Mesenchymal stem cell (in vitro differentiated cells and primary cell): Measurements from ENCODE around the gene ADARB2.

Experiments
- DNase-seq: peaks from one replicate; pipeline ENCODE4 v3.0.0-alpha.2; 2013
- H2AFZ ChIP-seq: one replicate; pipeline ENCODE4 v1.6.1; 2013; ENCODE audit warnings: low read depth, mild to moderate bottlenecking, control low read depth, inconsistent platforms, low read length, moderate library complexity
- H2AK5ac ChIP-seq: 2 replicates; pipeline ENCODE4 v1.6.1; 2013; ENCODE audit warnings: low read length, moderate library complexity, mild to moderate bottlenecking, inconsistent platforms; ENCODE audit not compliant: severe bottlenecking
- H2BK120ac ChIP-seq: one replicate; pipeline ENCODE4 v1.6.1; 2013; ENCODE audit warnings: low read depth, mild to moderate bottlenecking, inconsistent platforms, low read length, moderate library complexity
- H2BK12ac ChIP-seq, 2 experiments: one replicate each; pipeline ENCODE4 v1.6.1; 2013; ENCODE audit warnings: inconsistent platforms in 2 of 2, low read length in 2 of 2, mild to moderate bottlenecking in 2 of 2, moderate library complexity in 2 of 2, control low read depth in 1 of 2
- H2BK15ac ChIP-seq: one replicate; pipeline ENCODE4 v1.6.1; 2013; ENCODE audit warnings: mild to moderate bottlenecking, low read depth, inconsistent platforms; ENCODE audit not compliant: poor library complexity, severe bottlenecking
- H2BK5ac ChIP-seq: 2 replicates; pipeline ENCODE4 v1.6.1; 2013; ENCODE audit warnings: low read depth, mild to moderate bottlenecking, low read length, control low read depth, inconsistent platforms; ENCODE audit not compliant: poor library complexity, severe bottlenecking
- H3K14ac ChIP-seq, 2 experiments: one replicate each; pipeline ENCODE4 v1.6.1; 2013; ENCODE audit warnings: inconsistent platforms in 2 of 2, low read length in 2 of 2, control low read depth in 1 of 2, mild to moderate bottlenecking in 1 of 2, moderate library complexity in 1 of 2
- H3K18ac ChIP-seq, 2 experiments: one replicate each; pipeline ENCODE4 v1.6.1; 2013; ENCODE audit warnings: inconsistent platforms in 2 of 2, low read length in 2 of 2, control low read depth in 1 of 2, low read depth in 1 of 2, mild to moderate bottlenecking in 1 of 2
- H3K23ac ChIP-seq, 2 experiments: one replicate each; pipeline ENCODE4 v1.6.1; 2013; ENCODE audit warnings: inconsistent platforms in 2 of 2, low read length in 2 of 2, mild to moderate bottlenecking in 2 of 2, moderate library complexity in 2 of 2, control low read depth in 1 of 2
- H3K27ac ChIP-seq: 2 replicates; pipeline ENCODE4 v1.5.1; 2013; ENCODE audit warnings: mild to moderate bottlenecking, moderate library complexity, low read length, control low read depth, inconsistent platforms; ENCODE audit not compliant: poor library complexity, severe bottlenecking
- H3K27me3 ChIP-seq, 2 experiments: 2 replicates each; pipeline versions ENCODE4 v1.6.1 to v1.7.0; 2013; ENCODE audit warnings: low read length in 2 of 2, mild to moderate bottlenecking in 2 of 2, moderate library complexity in 2 of 2, control low read depth in 1 of 2, inconsistent platforms in 1 of 2; ENCODE audit not compliant: control insufficient read depth in 1 of 2, insufficient read depth in 1 of 2
- H3K36me3 ChIP-seq, 2 experiments: 2 replicates each; pipeline versions ENCODE4 v1.6.1 to v1.7.0; 2013; ENCODE audit warnings: low read length in 2 of 2, control low read depth in 1 of 2, inconsistent platforms in 1 of 2, low read depth in 1 of 2, mild to moderate bottlenecking in 1 of 2; ENCODE audit not compliant: insufficient read depth in 2 of 2, control insufficient read depth in 1 of 2
- H3K4ac ChIP-seq, 2 experiments: one replicate each; pipeline ENCODE4 v1.6.1; 2013; ENCODE audit warnings: inconsistent platforms in 2 of 2, low read length in 2 of 2, mild to moderate bottlenecking in 2 of 2, moderate library complexity in 2 of 2, control low read depth in 1 of 2, low read depth in 1 of 2
- H3K4me1 ChIP-seq: 2 replicates; pipeline ENCODE4 v1.6.1; 2013; ENCODE audit warnings: low read depth, low read length, control low read depth; ENCODE audit not compliant: control insufficient read depth, insufficient read depth
- H3K4me2 ChIP-seq: 2 replicates; pipeline ENCODE4 v1.6.1; 2013; ENCODE audit warnings: low read length, mild to moderate bottlenecking, inconsistent platforms; ENCODE audit not compliant: poor library complexity, severe bottlenecking
- H3K4me3 ChIP-seq, 2 experiments: 2 replicates each; pipeline versions ENCODE4 v1.5.1 to v1.7.0; 2013; ENCODE audit warnings: low read length in 2 of 2, mild to moderate bottlenecking in 2 of 2, control low read depth in 1 of 2, low read depth in 1 of 2; ENCODE audit not compliant: insufficient read depth in 1 of 2
- H3K79me1 ChIP-seq: replicated peaks from 2 replicates; pipeline ENCODE4 v1.6.1; 2013; ENCODE audit warnings: mild to moderate bottlenecking, control low read depth, low read length, inconsistent platforms; ENCODE audit not compliant: poor library complexity, severe bottlenecking
- H3K9ac ChIP-seq: 2 replicates; pipeline ENCODE4 v1.7.0; 2013; ENCODE audit warnings: mild to moderate bottlenecking, low read length, moderate library complexity
- H3K9me3 ChIP-seq: 2 replicates; pipeline ENCODE4 v1.7.0; 2013; ENCODE audit warnings: mild to moderate bottlenecking, low read length; ENCODE audit not compliant: control insufficient read depth
- H4K8ac ChIP-seq: one replicate; pipeline ENCODE4 v1.6.1; 2013; ENCODE audit warnings: inconsistent platforms, mild to moderate bottlenecking, low read length, moderate library complexity
- H4K91ac ChIP-seq: one replicate; pipeline ENCODE4 v1.6.1; 2013; ENCODE audit warnings: mild to moderate bottlenecking, low read length, inconsistent platforms
- whole genome bisulfite sequencing: methylation state at CpG from one replicate; pipeline ENCODE4 v1.1.7; 2013; ENCODE audit warnings: mixed read lengths; 5-methylcytosine and 5-hydroxymethylcytosine counted together

Gene ADARB2

DNA sequence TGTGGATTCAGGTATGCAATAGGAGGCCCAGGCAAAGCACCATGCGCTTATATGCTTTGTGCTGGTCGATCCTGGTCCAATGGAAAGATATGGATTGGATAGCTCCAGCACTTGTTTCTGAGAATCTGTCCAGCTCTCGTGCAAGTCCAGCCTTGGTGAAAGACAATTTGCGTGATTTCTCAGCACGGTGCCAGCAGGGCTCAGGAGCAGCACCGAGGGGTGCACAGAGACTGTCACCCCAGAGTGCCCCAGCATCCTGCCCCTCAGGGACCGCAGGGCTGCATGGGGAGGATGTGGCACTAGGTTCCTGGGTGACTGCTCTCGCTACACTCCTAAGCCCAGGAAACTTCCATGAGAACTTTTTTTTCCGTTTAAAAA lies 455.9 kb downstream of the ADARB2 start:
- peaks cover 2% of the 10 kb centered on the region for H3K4me1 ChIP-seq
- no peak overlapping the region for H3K27ac ChIP-seq
- no peaks in the 10 kb centered on the region for H3K36me3 ChIP-seq
- no peaks in the 10 kb centered on the region for H3K9me3 ChIP-seq
- no peak overlapping the region for H2BK120ac ChIP-seq
- no peak overlapping the region for H3K4ac ChIP-seq
- H2BK15ac ChIP-seq = no peak overlapping the region
- H3K4me2 ChIP-seq = no peak overlapping the region
- no peak overlapping the region for H3K14ac ChIP-seq
- H4K91ac ChIP-seq = no peak overlapping the region
- no peaks in the 10 kb centered on the region for H3K79me1 ChIP-seq
- no peaks in the 10 kb centered on the region for H3K27me3 ChIP-seq
- H2BK12ac ChIP-seq = no peak overlapping the region
- H3K23ac ChIP-seq = no peak overlapping the region
- no peak overlapping the region for H3K9ac ChIP-seq
- H3K4me3 ChIP-seq = no peak overlapping the region
- no peak overlapping the region for H2AFZ ChIP-seq
- H2BK5ac ChIP-seq = no peak overlapping the region
- DNase-seq = no peak
- no peak overlapping the region for H3K18ac ChIP-seq
- WGBS = 86% methylated on average over 8 of the region's 9 CpGs
- H4K8ac ChIP-seq = no peak overlapping the region
- no peak overlapping the region for H2AK5ac ChIP-seq

DNA sequence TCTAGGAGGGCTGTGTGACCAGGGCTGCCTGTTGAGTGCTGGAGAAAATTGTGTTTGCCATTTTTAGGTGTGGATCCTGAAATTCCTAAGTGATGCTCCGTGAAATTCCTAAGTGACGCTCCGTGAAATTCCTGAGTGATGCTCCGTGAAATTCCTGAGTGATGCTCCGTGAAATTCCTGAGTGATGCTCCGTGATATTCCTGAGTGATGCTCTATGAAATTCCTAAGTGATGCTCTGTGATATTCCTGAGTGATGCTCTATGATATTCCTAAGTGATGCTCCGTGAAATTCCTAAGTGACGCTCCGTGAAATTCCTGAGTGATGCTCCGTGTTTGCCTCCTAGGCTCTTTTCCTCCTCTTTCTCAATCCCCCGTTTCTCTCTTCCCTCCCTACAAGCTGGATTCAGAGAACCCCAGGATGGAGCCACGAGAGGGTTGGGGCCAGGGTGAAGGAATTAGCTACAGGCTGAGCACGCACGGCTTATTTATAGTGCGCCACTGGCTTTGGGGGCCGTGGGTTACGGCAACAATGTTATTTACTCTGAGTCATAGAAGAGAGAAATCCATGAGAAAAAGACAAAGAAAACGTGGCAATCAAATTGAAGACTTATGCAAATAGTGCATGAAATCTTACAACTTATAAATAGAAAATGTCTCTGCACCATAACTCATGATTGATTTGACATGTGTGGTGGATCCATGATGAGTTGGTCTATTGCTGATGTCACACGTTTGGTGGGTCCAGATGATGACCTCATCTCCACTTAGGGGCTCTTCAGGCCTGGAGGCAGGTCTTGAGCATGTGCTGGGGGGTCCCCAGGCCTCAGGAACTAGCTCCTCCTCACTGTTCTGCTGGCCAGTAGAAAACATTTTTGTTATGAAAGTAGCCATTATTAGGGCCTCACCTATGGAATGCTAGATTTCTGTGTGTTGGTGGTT lies 456.6 kb downstream of the ADARB2 start:
- Histone ChIP-seq H3K4me3 (no peak overlapping the region), H3K4ac (no peak overlapping the region), H3K36me3 (no peaks in the 10 kb centered on the region), H3K14ac (no peak overlapping the region), H3K4me2 (no peak overlapping the region), H3K27me3 (no peaks in the 10 kb centered on the region), H2AFZ (no peak overlapping the region), H2BK15ac (no peak overlapping the region), H2BK5ac (no peak overlapping the region), H4K91ac (no peak overlapping the region), H2BK120ac (no peak overlapping the region), H2AK5ac (no peak overlapping the region), H3K9me3 (no peaks in the 10 kb centered on the region), H3K18ac (no peak overlapping the region), H3K9ac (no peak overlapping the region), H2BK12ac (no peak overlapping the region), H3K27ac (no peak overlapping the region), H3K23ac (no peak overlapping the region), H3K4me1 (peaks cover 2% of the 10 kb centered on the region), H3K79me1 (no peaks in the 10 kb centered on the region), H4K8ac (no peak overlapping the region)
- WGBS = 45% methylated on average over 17 of the region's 19 CpGs
- no peak for DNase-seq

GRCh38 chr10:1278306-1278705 lies 459.0 kb downstream of the ADARB2 start:
- Histone ChIP-seq H4K8ac (no peak overlapping the region), H3K14ac (no peak overlapping the region), H2AFZ (no peak overlapping the region), H3K9me3 (no peaks in the 10 kb centered on the region), H2BK12ac (no peak overlapping the region), H2BK5ac (no peak overlapping the region), H3K79me1 (no peaks in the 10 kb centered on the region), H3K4ac (no peak overlapping the region), H3K9ac (no peak overlapping the region), H3K4me2 (no peak overlapping the region), H3K18ac (no peak overlapping the region), H4K91ac (no peak overlapping the region), H3K27ac (no peak overlapping the region), H2BK120ac (no peak overlapping the region), H3K4me3 (no peak overlapping the region), H3K27me3 (no peaks in the 10 kb centered on the region), H2BK15ac (no peak overlapping the region), H3K23ac (no peak overlapping the region), H3K36me3 (no peaks in the 10 kb centered on the region), H3K4me1 (peaks cover 4% of the 10 kb centered on the region), H2AK5ac (no peak overlapping the region)
- WGBS = 41% methylated on average over 3 of the region's 3 CpGs
- no peak for DNase-seq

- Histone ChIP-seq H2BK15ac (no peak overlapping the region), H3K4ac (no peak overlapping the region), H3K23ac (no peak overlapping the region), H2AFZ (no peak overlapping the region), H2BK120ac (no peak overlapping the region), H3K27me3 (no peaks in the 10 kb centered on the region), H3K14ac (no peak overlapping the region), H3K27ac (no peak overlapping the region), H3K4me2 (no peak overlapping the region), H3K9me3 (no peaks in the 10 kb centered on the region), H4K91ac (no peak overlapping the region), H4K8ac (no peak overlapping the region), H3K36me3 (no peaks in the 10 kb centered on the region), H2BK5ac (no peak overlapping the region), H2BK12ac (no peak overlapping the region), H3K18ac (no peak overlapping the region), H3K4me1 (peaks cover 4% of the 10 kb centered on the region), H3K79me1 (no peaks in the 10 kb centered on the region), H3K4me3 (no peak overlapping the region), H2AK5ac (no peak overlapping the region), H3K9ac (no peak overlapping the region)
- WGBS = 81% methylated on average over 14 of the region's 17 CpGs
- no peak for DNase-seq
Observed at GRCh38 chr10:1274701-1275544, 462.4 kb downstream of the ADARB2 start.
